Stromal cell of bone marrow (primary cell): ENCODE results near the gene CIRBP.

ENCODE experiments used
- DNase-seq: peaks from one replicate; pipeline ENCODE4 v3.0.0-alpha.2; 2012; ENCODE audit warnings: low read depth

CIRBP gene

GRCh38 chr19:1255186-1256161, 13.7 kb upstream of the CIRBP start:
- no peak for DNase-seq

- no peak for DNase-seq
Observed at GRCh38 chr19:1256646-1257474, 12.3 kb upstream of the CIRBP start.

GRCh38 chr19:1257475-1258162, 11.5 kb upstream of the CIRBP start:
- no peak for DNase-seq

- no peak for DNase-seq
Observed at GRCh38 chr19:1258163-1258492, 11.0 kb upstream of the CIRBP start.

GRCh38 chr19:1258707-1259205, 10.4 kb upstream of the CIRBP start:
- no peak for DNase-seq

GRCh38 chr19:1259206-1259875, 9.8 kb upstream of the CIRBP start:
- DNase-seq: no peak

GRCh38 chr19:1259876-1260748, 9.0 kb upstream of the CIRBP start:
- no peak for DNase-seq

GRCh38 chr19:1260749-1261537, 8.2 kb upstream of the CIRBP start:
- peak; percentile 89 for DNase-seq

GRCh38 chr19:1261538-1261797, 7.7 kb upstream of the CIRBP start:
- DNase-seq: no peak

GRCh38 chr19:1261798-1262622, 7.1 kb upstream of the CIRBP start:
- DNase-seq: no peak

- no peak for DNase-seq
Observed at GRCh38 chr19:1262623-1263123, 6.5 kb upstream of the CIRBP start.

GRCh38 chr19:1263188-1263587, 5.9 kb upstream of the CIRBP start:
- DNase-seq: no peak

- peak; percentile 88 for DNase-seq
Observed at GRCh38 chr19:1264801-1265614, 4.1 kb upstream of the CIRBP start.

- peak; percentile 78 for DNase-seq
Observed at GRCh38 chr19:1265615-1266128, 3.5 kb upstream of the CIRBP start.

- peak; percentile 79 for DNase-seq
Observed at GRCh38 chr19:1266129-1266915, 2.8 kb upstream of the CIRBP start.

- DNase-seq: no peak
Observed at GRCh38 chr19:1266916-1267476, 2.1 kb upstream of the CIRBP start.
